Measurements from ENCODE around the gene PMPCB.

DNA sequence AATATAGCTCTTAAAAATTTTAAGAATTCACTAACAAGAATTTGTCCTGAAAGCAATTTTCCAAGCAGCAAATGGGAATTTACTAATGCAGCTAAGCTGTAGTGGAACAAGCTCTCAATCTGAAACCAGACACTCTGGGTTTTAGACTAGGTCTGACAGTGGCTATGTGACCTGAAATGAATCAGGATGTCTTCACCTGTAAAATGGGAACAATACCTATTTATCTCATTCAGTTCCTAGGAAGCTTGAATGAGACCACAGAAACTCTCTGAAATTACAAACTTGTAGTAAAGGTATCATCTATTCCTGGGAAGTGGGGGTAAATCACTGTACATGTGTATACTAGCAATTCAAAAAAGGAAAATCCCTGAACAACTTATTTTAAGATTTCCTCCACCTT lies 46.1 kb downstream of the PMPCB start:
- TF ChIP-seq, protein P1, sequence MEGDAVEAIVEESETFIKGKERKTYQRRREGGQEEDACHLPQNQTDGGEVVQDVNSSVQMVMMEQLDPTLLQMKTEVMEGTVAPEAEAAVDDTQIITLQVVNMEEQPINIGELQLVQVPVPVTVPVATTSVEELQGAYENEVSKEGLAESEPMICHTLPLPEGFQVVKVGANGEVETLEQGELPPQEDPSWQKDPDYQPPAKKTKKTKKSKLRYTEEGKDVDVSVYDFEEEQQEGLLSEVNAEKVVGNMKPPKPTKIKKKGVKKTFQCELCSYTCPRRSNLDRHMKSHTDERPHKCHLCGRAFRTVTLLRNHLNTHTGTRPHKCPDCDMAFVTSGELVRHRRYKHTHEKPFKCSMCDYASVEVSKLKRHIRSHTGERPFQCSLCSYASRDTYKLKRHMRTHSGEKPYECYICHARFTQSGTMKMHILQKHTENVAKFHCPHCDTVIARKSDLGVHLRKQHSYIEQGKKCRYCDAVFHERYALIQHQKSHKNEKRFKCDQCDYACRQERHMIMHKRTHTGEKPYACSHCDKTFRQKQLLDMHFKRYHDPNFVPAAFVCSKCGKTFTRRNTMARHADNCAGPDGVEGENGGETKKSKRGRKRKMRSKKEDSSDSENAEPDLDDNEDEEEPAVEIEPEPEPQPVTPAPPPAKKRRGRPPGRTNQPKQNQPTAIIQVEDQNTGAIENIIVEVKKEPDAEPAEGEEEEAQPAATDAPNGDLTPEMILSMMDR (IDR thresholded peaks at IDR 0.05) = no peak
- TF ChIP-seq POLR2A (IDR thresholded peaks at IDR 0.05) = no peak
